Stimulated activated CD4-positive, alpha-beta T cell treated with anti-CD3 and anti-CD28 coated beads, Interleukin-1b, Interleukin-23, amount 100 ng/mL, for 24 hours (primary cell): Measurements from ENCODE around the gene NSMCE1.
A peak's percentile ranks its signal among the peaks of the same experiment; 100 is the strongest.

Source experiments
- DNase-seq, 4 experiments: peaks; one replicate each; pipeline ENCODE4 v3.0.0-alpha.2; 2020; ENCODE audit warnings: low read depth in 4 of 4, low spot score in 1 of 4

NSMCE1 gene

GRCh38 chr16:27232901-27233625 lies 35.5 kb downstream of the NSMCE1 start:
- DNase-seq: no peak

GRCh38 chr16:27232061-27232900 lies 36.3 kb downstream of the NSMCE1 start:
- DNase-seq: peak in 2 of 4 experiments; percentile 42 to 46

GRCh38 chr16:27231692-27232060 lies 36.9 kb downstream of the NSMCE1 start:
- DNase-seq: no peak

- DNase-seq: peak in 2 of 4 experiments; percentile 48 to 54
These were observed 38.0 kb downstream of the NSMCE1 start for GRCh38 chr16:27230562-27231001.

GRCh38 chr16:27229891-27230470 lies 38.6 kb downstream of the NSMCE1 start:
- no peak for DNase-seq

GRCh38 chr16:27228621-27229501 lies 39.7 kb downstream of the NSMCE1 start:
- DNase-seq: no peak

GRCh38 chr16:27228045-27228444 lies 40.5 kb downstream of the NSMCE1 start:
- DNase-seq: no peak

- DNase-seq: no peak
These were observed 41.4 kb downstream of the NSMCE1 start for GRCh38 chr16:27226976-27227705.

GRCh38 chr16:27226476-27226875 lies 42.1 kb downstream of the NSMCE1 start:
- DNase-seq: no peak

- no peak for DNase-seq
These were observed 42.8 kb downstream of the NSMCE1 start for GRCh38 chr16:27225536-27226360.

GRCh38 chr16:27224741-27225300 lies 43.8 kb downstream of the NSMCE1 start:
- DNase-seq: no peak

- DNase-seq: no peak
These were observed 44.3 kb downstream of the NSMCE1 start for GRCh38 chr16:27224271-27224737.

GRCh38 chr16:27223701-27224100 lies 44.9 kb downstream of the NSMCE1 start:
- DNase-seq: no peak

- no peak for DNase-seq
These were observed 45.4 kb downstream of the NSMCE1 start for GRCh38 chr16:27223226-27223610.

- no peak for DNase-seq
These were observed 46.0 kb downstream of the NSMCE1 start for GRCh38 chr16:27222249-27223225.

- no peak for DNase-seq
These were observed 46.9 kb downstream of the NSMCE1 start for GRCh38 chr16:27221576-27222248.

GRCh38 chr16:27220991-27221390 lies 47.6 kb downstream of the NSMCE1 start:
- DNase-seq: no peak
